CD4-positive, alpha-beta T cell (primary cell): ENCODE data around the gene ZNF445. TPM values are rescaled to one million over a fixed set of nuclear protein-coding genes. Genes with fewer than 3 reads are reported as not detected.
"Not testable (repeated sequence)": the region's sequence is repeated elsewhere in the genome, so short reads cannot be mapped to it uniquely, and the experiment has no call there.

Experiments used
- ATAC-seq: fragments of 200-7000 bp; cut with Tn5 transposase; one replicate; pipeline ENCODE4 v1.10.0; 2022; ENCODE audit warnings: mild to moderate bottlenecking; ENCODE audit not compliant: poor library complexity
- CTCF ChIA-PET: fragments of 350-600 bp; sonication (Branson Sonifier 250); formaldehyde crosslinking; loops from one replicate; lab custom pipeline; 2021; ENCODE audit warnings: antibody characterized with exemption, inconsistent platforms; lab: Charles Lee
- POLR2A ChIA-PET: fragments of 350-600 bp; sonication (Branson Sonifier 250); formaldehyde crosslinking; loops from one replicate; lab custom pipeline; 2021; ENCODE audit warnings: antibody characterized with exemption, inconsistent platforms; lab: Charles Lee
- DNase-seq, 14 experiments: peaks; one replicate each; pipeline ENCODE4 v3.0.0-alpha.2; 2013 to 2020; ENCODE audit warnings: mixed read lengths in 2 of 14
- H3K27ac ChIP-seq, 2 donors: one replicate each; pipeline versions ENCODE4 v1.5.1 to v1.7.0; 2013; ENCODE audit warnings: low read length in 2 of 2, low read depth in 1 of 2, mild to moderate bottlenecking in 1 of 2
- H3K27me3 ChIP-seq, 2 experiments: 1 replicate in 1 of 2; 2 replicates in 1 of 2; pipeline versions ENCODE4 v1.6.1 to v1.7.0; 2013; ENCODE audit warnings: low read length in 2 of 2, control low read depth in 1 of 2, mild to moderate bottlenecking in 1 of 2, moderate library complexity in 1 of 2; ENCODE audit not compliant: insufficient read depth in 2 of 2, control insufficient read depth in 1 of 2
- H3K36me3 ChIP-seq: one replicate; pipeline ENCODE4 v1.6.1; 2013; ENCODE audit warnings: low read length, control low read depth; ENCODE audit not compliant: insufficient read depth
- H3K4me1 ChIP-seq: one replicate; pipeline ENCODE4 v1.6.1; 2013; ENCODE audit warnings: low read length, control low read depth; ENCODE audit not compliant: insufficient read depth
- H3K4me3 ChIP-seq: one replicate; pipeline ENCODE4 v1.5.1; 2013; ENCODE audit warnings: mild to moderate bottlenecking, low read length, moderate library complexity
- H3K9me3 ChIP-seq, 2 experiments: 1 replicate in 1 of 2; 2 replicates in 1 of 2; pipeline versions ENCODE4 v1.6.1 to v1.7.0; 2013; ENCODE audit warnings: low read length in 2 of 2, mild to moderate bottlenecking in 2 of 2, control low read depth in 1 of 2, moderate library complexity in 1 of 2; ENCODE audit not compliant: control insufficient read depth in 1 of 2, insufficient read depth in 1 of 2
- H3K27ac Mint-ChIP-seq: one replicate; pipeline ENCODE4 v1.8.0; 2020; ENCODE audit warnings: mixed read lengths
- H3K27me3 Mint-ChIP-seq: one replicate; pipeline ENCODE4 v1.8.0; 2021; ENCODE audit warnings: mixed read lengths
- H3K36me3 Mint-ChIP-seq: one replicate; pipeline ENCODE4 v1.8.0; 2021; ENCODE audit warnings: low read depth, mixed read lengths
- H3K4me1 Mint-ChIP-seq: one replicate; pipeline ENCODE4 v1.8.0; 2021; ENCODE audit warnings: low read depth, mixed read lengths
- H3K4me3 Mint-ChIP-seq: one replicate; pipeline ENCODE4 v1.8.0; 2020; ENCODE audit warnings: mild to moderate bottlenecking, mixed read lengths
- H3K9me3 Mint-ChIP-seq: one replicate; pipeline ENCODE4 v1.8.0; 2020; ENCODE audit warnings: mixed read lengths
- intact Hi-C, 2 experiments: fragments of 100-400 bp; cut with DNase I in 1 of 2; cut with micrococcal nuclease in 1 of 2; formaldehyde crosslinking; loops; one replicate each; pipeline versions ENCODE4 v1.15.1 to v1.9.0; 2023 to 2025; cut with DNase I, micrococcal nuclease
- total RNA-seq, 174 experiments: library from RNA in 2 of 174; stranded (reverse) in 2 of 174; gene quantifications; one replicate each; pipeline ENCODE4 v1.2.3 and lab custom pipeline; 2021 to 2026
- TF ChIP-seq, protein P1 (sequence below): fragments of 200-600 bp; IDR thresholded peaks from one replicate; pipeline ENCODE4 v1.8.0; 2022; ENCODE audit warnings: antibody characterized with exemption, mild to moderate bottlenecking

Gene ZNF445
- total RNA-seq, 2 experiments from 2014 or later: 6.1 to 6.6 TPM

DNA sequence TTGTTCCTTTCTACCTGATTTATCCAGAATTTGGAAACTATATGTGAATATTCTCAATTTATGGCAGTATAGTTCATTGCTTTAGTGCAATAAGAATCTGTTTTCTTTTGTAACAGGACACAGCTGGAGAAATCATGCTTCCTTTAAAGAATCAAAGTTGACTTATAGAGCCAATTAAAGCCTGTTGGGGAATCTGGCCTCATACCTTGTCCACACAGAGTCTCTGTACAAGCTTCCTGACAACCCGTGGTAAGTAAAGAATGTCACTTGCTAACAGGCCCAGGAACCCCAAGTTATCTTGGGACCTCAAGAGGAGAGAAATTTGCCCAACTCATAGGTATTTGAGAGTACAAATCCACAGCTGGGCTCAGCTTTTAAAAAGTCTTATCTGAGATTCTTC, 10.2 kb downstream of the ZNF445 start:
- TF ChIP-seq, protein P1, sequence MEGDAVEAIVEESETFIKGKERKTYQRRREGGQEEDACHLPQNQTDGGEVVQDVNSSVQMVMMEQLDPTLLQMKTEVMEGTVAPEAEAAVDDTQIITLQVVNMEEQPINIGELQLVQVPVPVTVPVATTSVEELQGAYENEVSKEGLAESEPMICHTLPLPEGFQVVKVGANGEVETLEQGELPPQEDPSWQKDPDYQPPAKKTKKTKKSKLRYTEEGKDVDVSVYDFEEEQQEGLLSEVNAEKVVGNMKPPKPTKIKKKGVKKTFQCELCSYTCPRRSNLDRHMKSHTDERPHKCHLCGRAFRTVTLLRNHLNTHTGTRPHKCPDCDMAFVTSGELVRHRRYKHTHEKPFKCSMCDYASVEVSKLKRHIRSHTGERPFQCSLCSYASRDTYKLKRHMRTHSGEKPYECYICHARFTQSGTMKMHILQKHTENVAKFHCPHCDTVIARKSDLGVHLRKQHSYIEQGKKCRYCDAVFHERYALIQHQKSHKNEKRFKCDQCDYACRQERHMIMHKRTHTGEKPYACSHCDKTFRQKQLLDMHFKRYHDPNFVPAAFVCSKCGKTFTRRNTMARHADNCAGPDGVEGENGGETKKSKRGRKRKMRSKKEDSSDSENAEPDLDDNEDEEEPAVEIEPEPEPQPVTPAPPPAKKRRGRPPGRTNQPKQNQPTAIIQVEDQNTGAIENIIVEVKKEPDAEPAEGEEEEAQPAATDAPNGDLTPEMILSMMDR: no peak
- Mint-ChIP-seq H3K36me3 (peaks cover 81% of the 10 kb centered on the region), H3K4me1 (peaks cover 26% of the 10 kb centered on the region), H3K4me3 (no peak overlapping the region), H3K27ac (peak overlapping the region; percentile 20), H3K27me3 (no peaks in the 10 kb centered on the region), H3K9me3 (no peaks in the 10 kb centered on the region)
- Histone ChIP-seq H3K36me3 (peaks cover 38% of the 10 kb centered on the region), H3K4me3 (no peak overlapping the region), H3K4me1 (no peaks in the 10 kb centered on the region), H3K9me3 (no peaks in the 10 kb centered on the region), H3K27ac (no peak overlapping the region), H3K27me3 (no peaks in the 10 kb centered on the region)
- no peak for DNase-seq
- ChIA-PET POLR2A (no interaction called here), CTCF (no interaction called here)
- ATAC-seq: no peak
- intact Hi-C loops: no loop called here

DNA sequence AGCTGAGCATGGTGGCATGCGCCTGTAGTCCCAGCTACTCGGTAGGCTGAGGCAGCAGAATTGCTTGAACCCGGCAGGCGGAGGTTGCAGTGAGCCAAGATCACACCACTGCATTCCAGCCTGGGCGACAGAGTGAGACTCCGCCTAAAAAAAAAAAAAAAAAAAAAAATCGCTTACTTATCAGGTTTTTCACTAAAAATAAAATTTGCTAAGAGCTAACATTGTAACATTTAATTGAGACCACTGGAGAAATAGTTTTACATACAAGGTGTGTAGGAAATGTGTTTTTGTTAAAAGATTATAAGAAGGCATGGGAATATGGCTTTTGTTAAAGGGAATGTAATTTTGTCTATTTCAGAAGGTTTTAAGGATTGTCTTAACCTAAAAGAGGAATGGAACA, 12.6 kb downstream of the ZNF445 start:
- H3K4me3 Mint-ChIP-seq, H3K4me3 ChIP-seq, H3K4me1 ChIP-seq, H3K9me3 Mint-ChIP-seq, POLR2A ChIA-PET, ATAC-seq, H3K27ac Mint-ChIP-seq, DNase-seq, intact Hi-C loops, H3K27me3 Mint-ChIP-seq, H3K27ac ChIP-seq, CTCF ChIA-PET, H3K27me3 ChIP-seq: not testable (repeated sequence)
- peaks cover 44% of the 10 kb centered on the region for H3K36me3 ChIP-seq
- Mint-ChIP-seq H3K36me3 (peaks cover 89% of the 10 kb centered on the region), H3K4me1 (peaks cover 10% of the 10 kb centered on the region)
- H3K9me3 ChIP-seq: peaks cover 9 to 11% of the 10 kb centered on the region in 2 experiments

DNA sequence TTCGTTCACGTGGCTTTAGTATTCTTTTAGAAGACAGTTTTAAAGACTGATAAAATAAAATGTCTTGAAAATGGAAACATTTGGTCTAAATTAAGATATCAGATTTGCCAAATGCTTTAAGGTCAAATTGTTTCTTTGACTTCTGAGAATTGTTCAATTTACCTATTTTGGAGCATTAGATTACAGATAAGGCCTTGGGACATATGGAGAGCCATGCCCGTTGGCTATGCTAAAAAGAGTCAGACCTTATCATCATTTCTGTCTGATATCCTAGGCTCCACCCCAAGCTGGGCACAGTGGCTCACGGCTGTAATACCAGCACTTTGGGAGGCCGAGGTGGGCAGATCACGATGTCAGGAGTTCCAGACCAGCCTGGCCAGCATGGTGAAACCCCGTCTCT, 13.0 kb downstream of the ZNF445 start:
- Histone ChIP-seq H3K9me3 (peaks cover 9 to 11% of the 10 kb centered on the region in 2 experiments), H3K36me3 (peaks cover 40% of the 10 kb centered on the region), H3K27ac (no peak overlapping the region), H3K27me3 (no peaks in the 10 kb centered on the region), H3K4me3 (no peak overlapping the region), H3K4me1 (no peaks in the 10 kb centered on the region)
- ATAC-seq (no peak), DNase-seq (no peak)
- H3K4me3 Mint-ChIP-seq: no peak overlapping the region
- H3K36me3 Mint-ChIP-seq: peaks cover 89% of the 10 kb centered on the region
- no peak overlapping the region for H3K27ac Mint-ChIP-seq
- TF ChIP-seq, protein P1: no peak
- peaks cover 7% of the 10 kb centered on the region for H3K9me3 Mint-ChIP-seq
- H3K4me1 Mint-ChIP-seq: peaks cover 13% of the 10 kb centered on the region
- CTCF ChIA-PET: no interaction called here
- intact Hi-C loops: no loop called here
- POLR2A ChIA-PET: no interaction called here
- no peaks in the 10 kb centered on the region for H3K27me3 Mint-ChIP-seq

DNA sequence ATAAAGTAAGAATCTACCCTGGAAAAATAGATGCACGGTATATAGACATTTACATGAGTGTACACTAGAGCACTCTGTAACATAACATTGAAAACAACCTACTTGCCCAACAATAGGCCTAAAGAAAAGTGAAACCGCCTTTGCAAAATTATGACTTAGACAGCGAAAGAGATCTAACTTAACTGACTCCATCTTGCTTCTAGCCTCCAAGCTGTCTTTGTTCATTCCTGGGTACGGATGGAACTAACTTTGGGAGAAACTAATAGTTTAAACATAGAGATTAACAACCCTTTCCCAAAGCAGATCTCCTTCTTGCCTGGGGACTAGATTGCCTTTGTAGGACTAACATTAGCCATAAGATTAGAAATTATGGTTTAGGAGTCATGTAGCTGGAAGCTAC, 17.4 kb downstream of the ZNF445 start:
- H3K9me3 ChIP-seq: peaks cover 9 to 11% of the 10 kb centered on the region in 2 experiments
- H3K36me3 ChIP-seq: peaks cover 49% of the 10 kb centered on the region
- ATAC-seq, H3K9me3 Mint-ChIP-seq, H3K27me3 ChIP-seq, intact Hi-C loops, H3K27me3 Mint-ChIP-seq, H3K4me3 Mint-ChIP-seq, H3K4me3 ChIP-seq, H3K27ac ChIP-seq, DNase-seq, POLR2A ChIA-PET, H3K27ac Mint-ChIP-seq, H3K4me1 ChIP-seq, CTCF ChIA-PET: not testable (repeated sequence)
- peaks cover 94% of the 10 kb centered on the region for H3K36me3 Mint-ChIP-seq
- peaks cover 10% of the 10 kb centered on the region for H3K4me1 Mint-ChIP-seq
